H1 (cell line): Measurements from ENCODE around the gene ADCY5. TPM values are rescaled to one million over a fixed set of nuclear protein-coding genes. Genes with fewer than 3 reads are reported as not detected.

Experiments used
- BRCA1 ChIP-seq: IDR thresholded peaks from 2 replicates; pipeline ENCODE4 v1.6.1; 2012; ENCODE audit warnings: low read depth, low read length, improper control_type of control experiment
- CBX8 ChIP-seq: fragments of 300-800, 300-1000 bp; sonication (generic); IDR thresholded peaks from 2 replicates; pipeline ENCODE4 v1.7.1; 2016; ENCODE audit warnings: low read depth, low read length, borderline replicate concordance
- CHD1 ChIP-seq: IDR thresholded peaks from 2 replicates; pipeline ENCODE4 v1.6.1; 2012; ENCODE audit warnings: low read depth, low read length, improper control_type of control experiment
- FOSL1 ChIP-seq: IDR thresholded peaks from 2 replicates; pipeline ENCODE4 v1.6.1; 2011; ENCODE audit warnings: mild to moderate bottlenecking, low read depth, low read length, moderate library complexity; ENCODE audit not compliant: insufficient read depth
- POLR2AphosphoS5 ChIP-seq: IDR thresholded peaks from 2 replicates; pipeline ENCODE4 v1.6.1; 2011; ENCODE audit warnings: low read depth, low read length
- SIRT6 ChIP-seq: IDR thresholded peaks from one replicate; pipeline ENCODE4 v1.7.1; 2012; ENCODE audit warnings: low read length, inconsistent platforms
- SP1 ChIP-seq: IDR thresholded peaks from 2 replicates; pipeline ENCODE4 v1.6.1; 2011; ENCODE audit warnings: low read depth, low read length
- polyA plus RNA-seq, 7 experiments: library from polyadenylated mRNA; depleted of rRNA in 3 of 7; stranded (reverse) in 5 of 7; unstranded in 2 of 7; fragments of >200 nt in 5 of 7; fragments of 200-250 nt in 2 of 7; gene quantifications; 1 replicate in 5 of 7; 2 replicates in 1 of 7; 4 replicates in 1 of 7; pipeline versions ENCODE4 v1.2.1 to v1.2.3, GENCODE V29; 2011 to 2013; ENCODE audit warnings: missing spikeins in 2 of 7, mixed read lengths in 2 of 7
- total RNA-seq: library from RNA; stranded (reverse); fragmentation: NEBNext Ultra II Directional; extraction: Animal tissue kit (Norgen Biotek cat#: 25700); gene quantifications from 2 replicates; pipeline ENCODE4 v1.2.1, GENCODE V29; 2021

The ADCY5 gene
- total and polyA plus RNA-seq, 2 of the 8 experiments (the other 6 are each of a cell fraction or from before 2014, with no cell fraction given), result 18.9 to 40.8 TPM

DNA sequence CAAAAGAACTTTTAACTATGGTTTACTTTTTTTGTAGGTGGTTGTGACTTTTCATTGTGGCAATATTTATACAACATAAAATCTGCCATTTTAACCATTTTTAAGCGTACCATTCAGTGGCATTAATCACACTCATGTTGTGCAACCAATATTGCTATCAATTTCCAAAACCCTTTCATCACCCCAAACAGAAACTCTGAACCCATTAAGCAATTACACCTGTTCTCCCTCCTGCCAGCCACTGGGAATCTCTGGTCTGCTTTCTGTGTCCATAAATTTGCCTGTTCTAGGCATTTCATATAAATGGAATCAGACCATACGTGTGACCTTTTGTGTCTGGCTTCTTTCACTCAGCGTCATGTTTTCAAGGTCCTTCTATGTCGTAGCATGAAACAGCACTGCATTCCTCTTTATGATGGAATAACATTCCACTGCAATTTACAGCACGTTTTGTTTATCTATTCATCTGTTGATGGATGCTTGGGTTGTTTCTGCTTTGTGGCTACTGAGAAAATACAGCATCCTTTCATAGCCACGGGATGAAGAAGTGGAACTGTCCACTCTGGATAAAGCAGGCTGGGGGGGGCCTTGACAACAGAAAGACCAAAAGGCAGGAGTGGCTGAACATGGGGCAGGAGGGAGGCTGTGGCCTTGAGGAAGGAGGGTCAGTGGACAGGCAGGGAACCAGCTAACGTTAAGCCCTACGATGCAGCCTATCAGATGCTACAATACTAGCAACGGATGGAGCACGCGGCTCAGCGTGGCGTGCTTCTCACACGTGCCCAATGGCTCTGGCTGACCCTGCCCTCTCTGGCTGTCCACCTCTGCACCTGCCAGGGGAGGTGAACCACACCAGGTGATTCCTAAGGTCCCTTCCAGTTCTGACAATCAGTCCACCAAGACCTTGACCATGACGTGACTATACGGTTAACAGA lies 136.3 kb downstream of the ADCY5 start (continued):
- TF ChIP-seq SIRT6, result no peak
- no peak for TF ChIP-seq BRCA1
- no peak for TF ChIP-seq CBX8
- TF ChIP-seq CHD1, result no peak
- no peak for TF ChIP-seq SP1
- no peak for TF ChIP-seq FOSL1
- no peak for TF ChIP-seq POLR2AphosphoS5
